HepG2 (cell line): ENCODE data around the gene CAPN3. TPM values are rescaled to one million over a fixed set of nuclear protein-coding genes. Genes with fewer than 3 reads are reported as not detected.

Source experiments
- ATAC-seq: fragments of 200-7000 bp; cut with Tn5 transposase; 3 replicates; pipeline ENCODE4 v1.9.1; 2020; ENCODE audit warnings: mild to moderate bottlenecking, moderate library complexity
- BruUV-seq: library from RNA; stranded (reverse); fragments of 400-500 nt; replicated peaks from 2 replicates; lab custom pipeline; 2021; lab: Mats Ljungman, UMichigan
- CTCF ChIA-PET: fragments of 300-600 bp; formaldehyde crosslinking; extraction: SDS; loops from one replicate; lab custom pipeline; 2021; ENCODE audit warnings: low total read pairs, inconsistent platforms, low intra/inter-chr PET ratio; lab: Yijun Ruan, JAX
- POLR2A ChIA-PET: fragments of 350-600 bp; sonication (Branson Sonifier 250); formaldehyde crosslinking; loops from one replicate; lab custom pipeline; 2020; ENCODE audit warnings: antibody characterized with exemption, inconsistent platforms; lab: Yijun Ruan, JAX
- DNase-seq: peaks from one replicate; pipeline ENCODE4 v3.0.0-alpha.2; 2015; ENCODE audit warnings: low spot score
- FAIRE-seq: peaks from 3 replicates; lab custom pipeline; 2011; peaks lifted over from hg19 to GRCh38; lab: Jason Lieb, UNC
- H2AFZ ChIP-seq: one replicate; pipeline ENCODE4 v1.6.1; 2011; ENCODE audit warnings: low read length, inconsistent platforms
- H3K27ac ChIP-seq: fragments of 300-600 bp; 3 replicates; pipeline ENCODE4 v1.8.0; 2011; ENCODE audit warnings: mixed run types, mild to moderate bottlenecking, mixed read lengths, low read length, inconsistent platforms; ENCODE audit not compliant: insufficient read depth; ENCODE audit errors: extremely low read length
- H3K27me3 ChIP-seq, 2 experiments: fragments of 200-600 bp in 1 of 2; 2 replicates in 1 of 2; 3 replicates in 1 of 2; pipeline versions ENCODE4 v1.6.0 to v1.8.0; 2011; ENCODE audit warnings: low read length in 2 of 2, mild to moderate bottlenecking in 2 of 2, moderate library complexity in 2 of 2, inconsistent platforms in 1 of 2; ENCODE audit not compliant: insufficient read depth in 2 of 2, control insufficient read depth in 1 of 2
- H3K36me3 ChIP-seq, 2 experiments: fragments of 200-600 bp in 1 of 2; replicated peaks in 1 of 2; 2 replicates in 1 of 2; 3 replicates in 1 of 2; pipeline versions ENCODE4 v1.5.1 to v1.8.0; 2011; ENCODE audit warnings: low read length in 2 of 2, inconsistent platforms in 1 of 2; ENCODE audit not compliant: insufficient read depth in 2 of 2, control insufficient read depth in 1 of 2
- H3K4me1 ChIP-seq: 2 replicates; pipeline ENCODE4 v1.5.1; 2012; ENCODE audit warnings: low read length, inconsistent platforms; ENCODE audit not compliant: insufficient read depth
- H3K4me2 ChIP-seq: 2 replicates; pipeline ENCODE4 v1.6.0; 2011; ENCODE audit warnings: low read depth, low read length, inconsistent platforms
- H3K4me3 ChIP-seq, 3 experiments: fragments of 200-600 bp in 1 of 3; sonication (generic), shearing (Covaris generic) in 1 of 3; replicated peaks in 1 of 3; 2 replicates each; pipeline ENCODE4 v1.5.1; 2011 to 2016; ENCODE audit warnings: low read length in 3 of 3, inconsistent platforms in 2 of 3, low read depth in 2 of 3, mild to moderate bottlenecking in 2 of 3, control low read depth in 1 of 3, mixed read lengths in 1 of 3; ENCODE audit not compliant: insufficient read depth in 1 of 3
- H3K79me2 ChIP-seq: one replicate; pipeline ENCODE4 v1.6.1; 2011; ENCODE audit warnings: low read length, inconsistent platforms; ENCODE audit not compliant: insufficient read depth
- H3K9ac ChIP-seq: 2 replicates; pipeline ENCODE4 v1.6.0; 2011; ENCODE audit warnings: mild to moderate bottlenecking, low read depth, low read length, inconsistent platforms; ENCODE audit not compliant: insufficient read depth
- H3K9me3 ChIP-seq: 2 replicates; pipeline ENCODE4 v1.5.1; 2012; ENCODE audit warnings: mild to moderate bottlenecking, low read length
- H4K20me1 ChIP-seq: 2 replicates; pipeline ENCODE4 v1.6.0; 2011; ENCODE audit warnings: inconsistent platforms, mild to moderate bottlenecking, low read length, moderate library complexity; ENCODE audit not compliant: insufficient read depth
- CEBPG ChIP-seq: IDR thresholded peaks from 2 replicates; pipeline ENCODE4 v1.6.1; 2016
- EHMT2 ChIP-seq: fragments of 200-600 bp; sonication (generic); IDR thresholded peaks from 2 replicates; pipeline ENCODE4 v1.7.0; 2017; ENCODE audit warnings: antibody characterized with exemption, low read depth, low read length, borderline replicate concordance
- KDM3A ChIP-seq: IDR thresholded peaks from 2 replicates; pipeline ENCODE4 v1.6.1; 2018; ENCODE audit warnings: low read depth, missing compliant biosample characterization
- KLF12 ChIP-seq: sonication (generic); formaldehyde crosslinking; IDR thresholded peaks from 2 replicates; pipeline ENCODE4 v1.4.0; 2020; ENCODE audit warnings: missing genetic modification reagents, borderline replicate concordance
- KMT2B ChIP-seq: IDR thresholded peaks from 2 replicates; pipeline ENCODE4 v1.6.1; 2016; ENCODE audit warnings: missing genetic modification reagents, missing compliant biosample characterization
- MBNL3 ChIP-seq: fragments of 250-450 bp; sonication (Bioruptor Pico); conservative IDR thresholded peaks from 2 replicates; pipeline ENCODE4 v1.8.0; 2022; ENCODE audit warnings: mild to moderate bottlenecking, inconsistent platforms
- PAF1 ChIP-seq: IDR thresholded peaks from 2 replicates; pipeline ENCODE4 v1.6.1; 2016; ENCODE audit warnings: missing genetic modification reagents, missing compliant biosample characterization
- PTBP1 ChIP-seq: fragments of 200-400 bp; formaldehyde crosslinking; IDR thresholded peaks from 2 replicates; pipeline ENCODE4 v1.6.1; 2018; ENCODE audit warnings: low read length, low read depth; ENCODE audit not compliant: poor library complexity, severe bottlenecking
- RBFOX2 ChIP-seq: fragments of 200-400 bp; formaldehyde crosslinking; IDR thresholded peaks from 2 replicates; pipeline ENCODE4 v1.6.1; 2017; ENCODE audit warnings: low read depth, mild to moderate bottlenecking, low read length
- SNAPC2 ChIP-seq: sonication (generic); formaldehyde crosslinking; IDR thresholded peaks from 2 replicates; pipeline ENCODE4 v1.8.1; 2022; ENCODE audit warnings: mild to moderate bottlenecking, missing genetic modification reagents
- SSRP1 ChIP-seq: IDR thresholded peaks from 2 replicates; pipeline ENCODE4 v1.6.1; 2016; ENCODE audit warnings: control low read depth
- THYN1 ChIP-seq: sonication (generic); formaldehyde crosslinking; IDR thresholded peaks from 2 replicates; pipeline ENCODE4 v1.8.1; 2023; ENCODE audit warnings: low read depth, mild to moderate bottlenecking, moderate library complexity, missing genetic modification reagents, borderline replicate concordance
- ZNF121 ChIP-seq: sonication (generic); formaldehyde crosslinking; IDR thresholded peaks from 2 replicates; pipeline ENCODE4 v1.5.0; 2020; ENCODE audit warnings: mild to moderate bottlenecking, missing genetic modification reagents
- ZNF33B ChIP-seq: sonication (generic); formaldehyde crosslinking; IDR thresholded peaks from 2 replicates; pipeline ENCODE4 v1.5.1; 2020; ENCODE audit warnings: mild to moderate bottlenecking, missing genetic modification reagents
- ZNF772 ChIP-seq: sonication (generic); formaldehyde crosslinking; IDR thresholded peaks from 2 replicates; pipeline ENCODE4 v1.5.0; 2020; ENCODE audit warnings: mild to moderate bottlenecking, missing genetic modification reagents
- WGBS: methylation state at CpG from one replicate; pipeline ENCODE4 v1.1.6; 2017; ENCODE audit warnings: low lambda C conversion rate; 5-methylcytosine and 5-hydroxymethylcytosine counted together
- in situ Hi-C: cut with HindIII; loops from 2 replicates; pipeline ENCODE4 v1.10.0; 2017; ENCODE audit warnings: low pct_unique_long_range_greater_than_20kb; ENCODE audit not compliant: extremely low pct_ligation_motif_present
- intact Hi-C: fragments of 100-400 bp; cut with micrococcal nuclease; formaldehyde crosslinking; loops from one replicate; pipeline ENCODE4 v1.10.0; 2022; ENCODE audit not compliant: unreplicated experiment
- polyA plus RNA-seq, 8 experiments: library from polyadenylated mRNA; depleted of rRNA in 3 of 8; stranded (reverse) in 7 of 8; unstranded in 1 of 8; fragments of >200 nt; fragmentation: Illumina TruSeq in 4 of 8; extraction: Trizol in 4 of 8; gene quantifications; 2 replicates each; pipeline versions ENCODE4 v1.2.1 to v1.2.3, GENCODE V29; 2011 to 2016; ENCODE audit warnings: low read depth in 4 of 8, missing spikeins in 1 of 8, mixed read lengths in 1 of 8; ENCODE audit not compliant: insufficient read depth in 1 of 8
- total RNA-seq, 5 experiments: library from RNA; depleted of rRNA; stranded (reverse); fragments of >200 nt; fragmentation: Illumina TruSeq; extraction: Trizol; gene quantifications; 2 replicates each; pipeline ENCODE4 v1.2.3, GENCODE V29; 2016; ENCODE audit warnings: low read depth in 1 of 5
- TF ChIP-seq, protein P1 (sequence below): IDR thresholded peaks from 2 replicates; pipeline ENCODE4 v1.6.1; 2016; ENCODE audit warnings: low read depth, control low read depth
- TF ChIP-seq, protein P2 (sequence below): sonication (generic); formaldehyde crosslinking; IDR thresholded peaks from 2 replicates; pipeline ENCODE4 v1.4.0; 2020; ENCODE audit warnings: missing genetic modification reagents
- TF ChIP-seq, protein P3 (sequence below): sonication (generic); formaldehyde crosslinking; IDR thresholded peaks from 2 replicates; pipeline ENCODE4 v1.4.0; 2020; ENCODE audit warnings: missing genetic modification reagents; ENCODE audit errors: not compliant biosample characterization

CAPN3 gene
- total and polyA plus RNA-seq, 2 of the 13 experiments (the other 11 are each of a cell fraction or from before 2014, with no cell fraction given), result 1.3 to 4.6 TPM

DNA sequence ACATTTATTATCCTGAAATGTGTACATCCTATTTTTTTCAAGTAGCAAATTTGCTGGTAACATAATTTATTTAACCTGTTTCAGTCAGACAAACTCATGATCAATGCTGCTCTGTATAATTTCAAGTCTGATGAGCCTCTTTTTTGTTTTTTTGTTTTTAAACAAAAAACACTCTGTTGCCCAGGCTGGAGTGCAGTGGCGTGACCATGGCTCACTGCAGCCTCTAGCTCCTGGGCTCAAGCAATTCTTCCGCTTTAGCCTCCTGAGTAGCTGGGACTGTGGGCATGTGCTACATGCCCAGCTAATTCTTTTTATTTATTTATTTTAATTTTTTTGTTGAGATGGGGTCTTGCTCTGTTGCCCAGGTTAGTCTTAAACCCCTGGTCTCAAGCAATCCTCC is 40.1 kb upstream of the CAPN3 start:
- no peak overlapping the region for H3K27ac ChIP-seq
- no peak overlapping the region for H3K4me2 ChIP-seq
- H3K79me2 ChIP-seq, result no peaks in the 10 kb centered on the region
- no peak for DNase-seq
- no peak for ATAC-seq
- no peaks in the 10 kb centered on the region; a peak in 1 of 5 replicates for H3K36me3 ChIP-seq
- POLR2A ChIA-PET, result no interaction called here
- in situ Hi-C loops, result no loop called here
- H4K20me1 ChIP-seq, result no peaks in the 10 kb centered on the region
- peaks cover 13% of the 10 kb centered on the region for H3K4me1 ChIP-seq
- H2AFZ ChIP-seq, result no peak overlapping the region
- intact Hi-C loops, result loop anchor here (10.0 kb wide), 1 partner anchor 54 kb away; no protein-coding TSS in a partner anchor
- no peaks in the 10 kb centered on the region for H3K27me3 ChIP-seq
- no TSS peak for BruUV-seq
- CTCF ChIA-PET, result no interaction called here
- WGBS, result 100% methylated on average over 2 of the region's 2 CpGs
- no peaks in the 10 kb centered on the region for H3K9me3 ChIP-seq
- TF ChIP-seq KMT2B (CRISPR knock-in tag) (no peak), KDM3A (no peak), SSRP1 (CRISPR knock-in tag) (no peak), ZNF33B (CRISPR knock-in tag) (no peak), CEBPG (CRISPR knock-in tag) (no peak), PAF1 (CRISPR knock-in tag) (no peak), KLF12 (CRISPR knock-in tag) (no peak), ZNF772 (no peak), SNAPC2 (no peak), PTBP1 (no peak), THYN1 (CRISPR knock-in tag) (no peak), EHMT2 (no peak), MBNL3 (CRISPR knock-in tag) (no peak), ZNF121 (CRISPR knock-in tag) (no peak), RBFOX2 (no peak)
- TF ChIP-seq, protein P1, sequence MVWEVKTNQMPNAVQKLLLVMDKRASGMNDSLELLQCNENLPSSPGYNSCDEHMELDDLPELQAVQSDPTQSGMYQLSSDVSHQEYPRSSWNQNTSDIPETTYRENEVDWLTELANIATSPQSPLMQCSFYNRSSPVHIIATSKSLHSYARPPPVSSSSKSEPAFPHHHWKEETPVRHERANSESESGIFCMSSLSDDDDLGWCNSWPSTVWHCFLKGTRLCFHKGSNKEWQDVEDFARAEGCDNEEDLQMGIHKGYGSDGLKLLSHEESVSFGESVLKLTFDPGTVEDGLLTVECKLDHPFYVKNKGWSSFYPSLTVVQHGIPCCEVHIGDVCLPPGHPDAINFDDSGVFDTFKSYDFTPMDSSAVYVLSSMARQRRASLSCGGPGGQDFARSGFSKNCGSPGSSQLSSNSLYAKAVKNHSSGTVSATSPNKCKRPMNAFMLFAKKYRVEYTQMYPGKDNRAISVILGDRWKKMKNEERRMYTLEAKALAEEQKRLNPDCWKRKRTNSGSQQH (CRISPR knock-in tag), result no peak
- TF ChIP-seq, protein P2, sequence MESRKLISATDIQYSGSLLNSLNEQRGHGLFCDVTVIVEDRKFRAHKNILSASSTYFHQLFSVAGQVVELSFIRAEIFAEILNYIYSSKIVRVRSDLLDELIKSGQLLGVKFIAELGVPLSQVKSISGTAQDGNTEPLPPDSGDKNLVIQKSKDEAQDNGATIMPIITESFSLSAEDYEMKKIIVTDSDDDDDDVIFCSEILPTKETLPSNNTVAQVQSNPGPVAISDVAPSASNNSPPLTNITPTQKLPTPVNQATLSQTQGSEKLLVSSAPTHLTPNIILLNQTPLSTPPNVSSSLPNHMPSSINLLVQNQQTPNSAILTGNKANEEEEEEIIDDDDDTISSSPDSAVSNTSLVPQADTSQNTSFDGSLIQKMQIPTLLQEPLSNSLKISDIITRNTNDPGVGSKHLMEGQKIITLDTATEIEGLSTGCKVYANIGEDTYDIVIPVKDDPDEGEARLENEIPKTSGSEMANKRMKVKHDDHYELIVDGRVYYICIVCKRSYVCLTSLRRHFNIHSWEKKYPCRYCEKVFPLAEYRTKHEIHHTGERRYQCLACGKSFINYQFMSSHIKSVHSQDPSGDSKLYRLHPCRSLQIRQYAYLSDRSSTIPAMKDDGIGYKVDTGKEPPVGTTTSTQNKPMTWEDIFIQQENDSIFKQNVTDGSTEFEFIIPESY (CRISPR knock-in tag), result no peak
- TF ChIP-seq, protein P3, sequence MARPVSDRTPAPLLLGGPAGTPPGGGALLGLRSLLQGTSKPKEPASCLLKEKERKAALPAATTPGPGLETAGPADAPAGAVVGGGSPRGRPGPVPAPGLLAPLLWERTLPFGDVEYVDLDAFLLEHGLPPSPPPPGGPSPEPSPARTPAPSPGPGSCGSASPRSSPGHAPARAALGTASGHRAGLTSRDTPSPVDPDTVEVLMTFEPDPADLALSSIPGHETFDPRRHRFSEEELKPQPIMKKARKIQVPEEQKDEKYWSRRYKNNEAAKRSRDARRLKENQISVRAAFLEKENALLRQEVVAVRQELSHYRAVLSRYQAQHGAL (CRISPR knock-in tag), result no peak
- TF ChIP-seq, all 625 proteins: peak for 0
- Histone ChIP-seq H3K9ac (no peak overlapping the region), H3K4me3 (no peak overlapping the region)
- no peak for FAIRE-seq
